DND-41 (cell line): ENCODE results near the gene AK1.

Experiments
- EZH2 ChIP-seq: IDR thresholded peaks from 3 replicates; pipeline ENCODE4 v1.6.1; 2012; ENCODE audit warnings: borderline replicate concordance, low read depth, mild to moderate bottlenecking, moderate library complexity, low read length, inconsistent platforms; ENCODE audit not compliant: severe bottlenecking
- TF ChIP-seq, protein P1 (sequence below): IDR thresholded peaks from 2 replicates; pipeline ENCODE4 v1.5.1; 2012; ENCODE audit warnings: borderline replicate concordance, low read length, moderate library complexity, mild to moderate bottlenecking; ENCODE audit not compliant: poor library complexity, severe bottlenecking; ENCODE audit errors: extremely low read depth

- TF ChIP-seq, protein P1, sequence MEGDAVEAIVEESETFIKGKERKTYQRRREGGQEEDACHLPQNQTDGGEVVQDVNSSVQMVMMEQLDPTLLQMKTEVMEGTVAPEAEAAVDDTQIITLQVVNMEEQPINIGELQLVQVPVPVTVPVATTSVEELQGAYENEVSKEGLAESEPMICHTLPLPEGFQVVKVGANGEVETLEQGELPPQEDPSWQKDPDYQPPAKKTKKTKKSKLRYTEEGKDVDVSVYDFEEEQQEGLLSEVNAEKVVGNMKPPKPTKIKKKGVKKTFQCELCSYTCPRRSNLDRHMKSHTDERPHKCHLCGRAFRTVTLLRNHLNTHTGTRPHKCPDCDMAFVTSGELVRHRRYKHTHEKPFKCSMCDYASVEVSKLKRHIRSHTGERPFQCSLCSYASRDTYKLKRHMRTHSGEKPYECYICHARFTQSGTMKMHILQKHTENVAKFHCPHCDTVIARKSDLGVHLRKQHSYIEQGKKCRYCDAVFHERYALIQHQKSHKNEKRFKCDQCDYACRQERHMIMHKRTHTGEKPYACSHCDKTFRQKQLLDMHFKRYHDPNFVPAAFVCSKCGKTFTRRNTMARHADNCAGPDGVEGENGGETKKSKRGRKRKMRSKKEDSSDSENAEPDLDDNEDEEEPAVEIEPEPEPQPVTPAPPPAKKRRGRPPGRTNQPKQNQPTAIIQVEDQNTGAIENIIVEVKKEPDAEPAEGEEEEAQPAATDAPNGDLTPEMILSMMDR = no peak
- TF ChIP-seq EZH2 = no peak
Observed at GRCh38 chr9:127816728-127817127, 60.7 kb downstream of the AK1 start.
